GM13977 (cell line): Measurements from ENCODE around the gene BTBD9.

ENCODE experiments used
- DNase-seq: peaks from one replicate; pipeline ENCODE4 v3.0.0; 2012; ENCODE audit warnings: low spot score
- in situ Hi-C: fragments of 300-500 bp; cut with MboI; formaldehyde crosslinking; loops from one replicate; pipeline ENCODE4 v1.12.0; 2022; ENCODE audit warnings: low sequenced_read_pairs, low pct_unique_long_range_greater_than_20kb, mixed read lengths, inconsistent platforms; ENCODE audit not compliant: unreplicated experiment
- TF ChIP-seq, protein P1 (sequence below): IDR thresholded peaks from 2 replicates; pipeline ENCODE4 v1.5.1; 2012; ENCODE audit warnings: mild to moderate bottlenecking, control low read depth; ENCODE audit not compliant: insufficient read depth; ENCODE audit errors: extremely low read depth, missing control alignments

Gene BTBD9

DNA sequence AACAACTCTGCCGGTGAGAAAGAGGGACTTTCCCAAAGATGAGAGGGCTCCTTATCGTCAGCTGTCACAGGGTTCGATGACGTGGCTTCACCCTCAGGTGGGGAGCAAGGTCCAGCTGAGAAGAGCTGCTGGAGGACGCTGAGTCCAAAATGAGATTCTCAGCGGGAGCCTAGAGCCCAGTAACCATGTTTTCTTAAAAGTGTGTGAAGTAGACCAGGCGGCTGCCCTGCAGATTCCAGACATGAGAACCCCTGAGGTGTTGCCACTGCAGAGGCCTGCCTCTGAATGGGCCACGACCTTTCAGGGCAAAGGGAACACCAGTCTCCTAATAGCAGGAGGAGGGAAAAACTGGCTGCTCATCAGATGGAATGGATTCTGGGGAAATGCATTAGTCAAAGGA, 375.1 kb downstream of the BTBD9 start:
- in situ Hi-C loops, result no loop called here
- no peak for DNase-seq

DNA sequence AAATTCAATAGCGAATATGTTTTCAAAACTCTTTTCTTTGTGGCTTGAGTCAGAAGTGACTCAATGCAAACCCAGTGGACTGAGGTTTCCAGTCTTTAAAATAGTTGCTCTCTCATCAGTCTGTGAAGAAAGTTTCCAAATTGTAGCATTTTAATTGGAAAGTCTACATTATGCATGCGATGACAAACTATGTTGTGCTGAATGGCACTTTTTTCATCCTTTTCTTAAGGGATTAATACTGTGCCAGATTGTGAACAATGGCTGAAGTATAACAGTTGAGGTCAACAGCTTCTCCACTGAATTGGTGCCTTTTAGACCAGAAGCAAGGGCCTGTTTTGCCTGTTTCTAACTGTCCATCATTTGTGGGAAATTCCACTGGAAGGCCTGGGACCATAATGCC, 377.1 kb downstream of the BTBD9 start:
- in situ Hi-C loops, result no loop called here
- TF ChIP-seq, protein P1, sequence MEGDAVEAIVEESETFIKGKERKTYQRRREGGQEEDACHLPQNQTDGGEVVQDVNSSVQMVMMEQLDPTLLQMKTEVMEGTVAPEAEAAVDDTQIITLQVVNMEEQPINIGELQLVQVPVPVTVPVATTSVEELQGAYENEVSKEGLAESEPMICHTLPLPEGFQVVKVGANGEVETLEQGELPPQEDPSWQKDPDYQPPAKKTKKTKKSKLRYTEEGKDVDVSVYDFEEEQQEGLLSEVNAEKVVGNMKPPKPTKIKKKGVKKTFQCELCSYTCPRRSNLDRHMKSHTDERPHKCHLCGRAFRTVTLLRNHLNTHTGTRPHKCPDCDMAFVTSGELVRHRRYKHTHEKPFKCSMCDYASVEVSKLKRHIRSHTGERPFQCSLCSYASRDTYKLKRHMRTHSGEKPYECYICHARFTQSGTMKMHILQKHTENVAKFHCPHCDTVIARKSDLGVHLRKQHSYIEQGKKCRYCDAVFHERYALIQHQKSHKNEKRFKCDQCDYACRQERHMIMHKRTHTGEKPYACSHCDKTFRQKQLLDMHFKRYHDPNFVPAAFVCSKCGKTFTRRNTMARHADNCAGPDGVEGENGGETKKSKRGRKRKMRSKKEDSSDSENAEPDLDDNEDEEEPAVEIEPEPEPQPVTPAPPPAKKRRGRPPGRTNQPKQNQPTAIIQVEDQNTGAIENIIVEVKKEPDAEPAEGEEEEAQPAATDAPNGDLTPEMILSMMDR, result no peak
- DNase-seq, result no peak

More for the DNA sequence above, 375.1 kb downstream of the BTBD9 start:
- TF ChIP-seq, protein P1, result no peak

DNA sequence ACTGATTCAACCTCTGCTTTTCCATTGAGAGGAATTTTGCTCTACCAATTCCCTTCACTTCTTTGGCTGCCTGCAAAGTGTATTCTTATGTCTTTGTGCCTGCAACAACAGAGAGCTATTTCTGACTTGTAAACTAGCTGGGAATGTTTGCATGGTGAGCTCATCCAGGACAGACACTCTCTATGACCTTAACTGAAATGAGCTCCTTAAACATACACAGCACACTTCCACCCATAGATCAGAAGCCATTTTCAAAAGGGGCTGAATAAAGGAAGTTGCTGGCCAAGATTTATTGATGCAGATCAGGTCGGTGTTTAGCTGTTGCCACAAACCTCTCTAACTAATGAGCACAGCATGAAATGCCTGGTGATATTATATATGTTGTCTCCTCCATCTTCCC, 377.7 kb downstream of the BTBD9 start:
- TF ChIP-seq, protein P1, result no peak
- in situ Hi-C loops, result no loop called here
- DNase-seq, result no peak

DNA sequence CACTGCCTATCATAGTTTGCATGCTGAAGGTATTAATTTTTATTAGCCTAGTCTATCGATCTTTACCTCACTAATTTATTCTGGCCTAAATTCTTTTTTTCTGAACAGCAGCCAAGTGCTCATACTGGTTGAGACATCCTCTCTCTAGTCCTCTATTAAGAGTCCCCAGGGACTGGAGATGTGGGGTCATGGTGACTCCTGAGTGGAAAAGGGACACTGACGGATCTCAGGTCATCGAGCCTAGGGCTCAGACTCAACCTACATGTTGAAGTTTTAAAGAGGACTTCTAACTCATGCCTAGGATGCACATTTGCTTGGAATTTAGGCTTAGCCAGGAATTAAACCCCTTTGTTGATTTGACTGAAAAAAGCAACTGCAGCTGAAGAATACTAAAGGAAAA, 378.1 kb downstream of the BTBD9 start:
- no peak for DNase-seq
- TF ChIP-seq, protein P1, result no peak
- in situ Hi-C loops, result no loop called here

DNA sequence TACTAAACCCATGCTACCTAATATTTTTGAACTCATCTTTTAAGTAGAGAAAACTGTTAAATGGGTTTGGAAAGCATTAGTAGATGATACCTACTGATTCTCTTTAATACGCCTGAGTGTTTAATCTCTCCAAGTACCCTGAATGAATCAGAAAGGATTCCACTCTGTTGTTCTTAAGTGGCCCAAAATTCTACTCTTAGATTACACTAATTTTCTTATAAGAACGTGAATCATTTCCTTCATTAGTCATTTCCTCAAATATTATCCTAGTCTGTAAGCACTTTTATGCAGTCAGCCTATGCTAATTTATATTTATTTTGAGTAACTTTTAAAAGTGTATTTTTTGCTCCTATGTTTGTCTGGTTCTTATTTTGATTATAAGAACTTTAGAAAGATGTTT, 380.0 kb downstream of the BTBD9 start:
- DNase-seq, result no peak
- TF ChIP-seq, protein P1, result no peak
- in situ Hi-C loops, result no loop called here

DNA sequence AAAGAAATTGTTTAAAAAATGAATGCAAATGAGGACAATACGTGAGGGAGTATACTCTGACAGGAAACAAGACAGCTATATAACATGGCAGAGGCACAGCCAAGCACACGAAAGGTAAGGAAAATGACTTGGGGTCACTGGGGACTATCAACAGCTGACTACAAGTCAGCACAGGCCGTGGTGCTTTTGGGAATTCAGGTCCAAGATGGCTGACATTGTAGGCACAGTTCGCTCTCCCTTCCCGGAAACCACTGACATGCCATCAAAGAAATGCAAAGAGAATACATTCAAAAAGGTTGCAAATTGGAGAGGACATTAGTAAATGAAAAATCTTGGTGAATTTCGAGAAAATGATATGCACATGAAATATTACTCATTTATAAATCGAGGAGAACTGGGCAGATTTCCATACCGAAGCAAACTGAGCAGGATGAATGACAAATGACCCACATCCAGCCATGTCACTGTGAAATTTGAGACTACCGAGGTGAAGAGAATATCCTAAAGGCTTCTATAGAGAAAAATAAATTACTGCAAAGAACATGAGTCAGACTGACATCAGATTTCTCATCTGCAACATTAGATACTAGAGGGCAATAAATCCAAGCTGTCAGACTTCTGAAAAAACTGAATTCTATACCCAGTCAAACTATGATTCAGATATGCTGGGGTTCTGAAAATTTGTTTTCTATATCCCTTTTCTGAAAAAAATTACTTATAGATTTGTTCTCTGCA, 391.1 kb downstream of the BTBD9 start:
- TF ChIP-seq, protein P1, result no peak
- in situ Hi-C loops, result no loop called here
- no peak for DNase-seq

DNA sequence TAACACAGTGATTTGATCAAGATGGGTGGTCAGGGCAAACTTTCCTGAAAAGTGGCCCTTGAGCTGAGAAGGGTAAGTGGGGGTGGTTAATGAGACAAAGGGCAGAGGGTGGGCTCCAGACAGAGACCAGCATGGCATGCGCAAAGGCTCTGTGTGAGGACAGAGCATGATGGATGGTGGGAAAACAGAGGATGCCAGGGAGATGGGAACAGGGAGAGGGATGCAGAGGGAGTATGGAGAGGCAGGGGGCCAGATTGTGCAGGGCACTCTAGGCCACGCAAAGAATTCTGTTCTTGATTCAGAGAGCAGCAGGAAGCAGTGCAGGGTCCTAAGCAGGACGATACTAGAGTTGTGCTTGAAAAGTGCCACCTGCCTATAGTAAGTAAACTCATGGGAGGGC, 394.4 kb downstream of the BTBD9 start:
- in situ Hi-C loops, result no loop called here
- TF ChIP-seq, protein P1, result no peak
- no peak for DNase-seq
